ENCODE results near the gene CTR9. TPM values are rescaled to one million over a fixed set of nuclear protein-coding genes. Genes with fewer than 3 reads are reported as not detected.

Gene CTR9
- total RNA-seq, 4 donors from 2014 or later: 20.3 to 28.7 (median 22.7) TPM

DNA sequence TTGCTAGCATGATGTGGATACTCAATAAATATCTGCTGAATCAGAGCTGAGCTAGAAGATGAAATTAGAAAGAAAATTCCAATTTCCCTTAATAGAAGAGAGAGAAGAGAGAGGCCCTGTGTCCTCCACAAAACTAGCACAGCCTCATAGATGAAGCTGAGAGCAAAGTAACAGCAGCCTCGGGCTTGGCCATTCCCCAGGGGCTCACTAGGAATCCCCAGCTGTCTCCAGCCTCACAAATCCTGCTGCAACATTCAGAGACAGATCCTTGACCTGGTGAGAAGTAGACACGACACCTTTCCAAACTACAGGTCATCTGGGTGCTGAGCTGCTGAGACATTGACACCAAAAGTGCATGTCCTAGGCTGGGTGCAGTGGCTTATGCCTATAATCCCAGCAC is 31.4 kb upstream of the CTR9 start:
- TF ChIP-seq, protein P1, sequence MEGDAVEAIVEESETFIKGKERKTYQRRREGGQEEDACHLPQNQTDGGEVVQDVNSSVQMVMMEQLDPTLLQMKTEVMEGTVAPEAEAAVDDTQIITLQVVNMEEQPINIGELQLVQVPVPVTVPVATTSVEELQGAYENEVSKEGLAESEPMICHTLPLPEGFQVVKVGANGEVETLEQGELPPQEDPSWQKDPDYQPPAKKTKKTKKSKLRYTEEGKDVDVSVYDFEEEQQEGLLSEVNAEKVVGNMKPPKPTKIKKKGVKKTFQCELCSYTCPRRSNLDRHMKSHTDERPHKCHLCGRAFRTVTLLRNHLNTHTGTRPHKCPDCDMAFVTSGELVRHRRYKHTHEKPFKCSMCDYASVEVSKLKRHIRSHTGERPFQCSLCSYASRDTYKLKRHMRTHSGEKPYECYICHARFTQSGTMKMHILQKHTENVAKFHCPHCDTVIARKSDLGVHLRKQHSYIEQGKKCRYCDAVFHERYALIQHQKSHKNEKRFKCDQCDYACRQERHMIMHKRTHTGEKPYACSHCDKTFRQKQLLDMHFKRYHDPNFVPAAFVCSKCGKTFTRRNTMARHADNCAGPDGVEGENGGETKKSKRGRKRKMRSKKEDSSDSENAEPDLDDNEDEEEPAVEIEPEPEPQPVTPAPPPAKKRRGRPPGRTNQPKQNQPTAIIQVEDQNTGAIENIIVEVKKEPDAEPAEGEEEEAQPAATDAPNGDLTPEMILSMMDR (IDR thresholded peaks at IDR 0.05; ENCODE audit: low read depth): no peak

DNA sequence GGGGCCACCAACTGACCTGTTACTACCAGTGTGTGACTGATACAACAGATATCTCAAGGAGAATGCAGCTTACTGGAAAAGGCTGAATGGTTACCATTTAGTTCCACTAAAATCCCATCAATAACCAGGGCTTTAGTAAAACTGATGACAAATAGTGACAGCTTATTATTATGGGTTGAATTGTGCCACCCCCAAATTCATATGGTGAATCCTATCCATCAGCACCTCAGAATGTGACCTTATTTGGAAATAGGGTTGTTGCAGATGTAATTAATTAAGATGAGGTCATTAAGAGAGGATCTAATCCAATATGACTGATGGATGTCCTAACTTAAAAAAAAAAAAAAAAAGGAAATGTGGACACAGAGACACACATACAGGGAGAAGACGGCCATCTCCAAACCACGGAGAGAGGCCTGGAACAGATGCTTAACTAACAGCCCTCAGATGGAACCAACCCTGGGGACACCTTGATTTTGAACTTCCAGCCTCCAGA is 30.1 kb upstream of the CTR9 start:
- TF ChIP-seq, protein P1 (IDR thresholded peaks at IDR 0.05; ENCODE audit: low read depth): no peak

DNA sequence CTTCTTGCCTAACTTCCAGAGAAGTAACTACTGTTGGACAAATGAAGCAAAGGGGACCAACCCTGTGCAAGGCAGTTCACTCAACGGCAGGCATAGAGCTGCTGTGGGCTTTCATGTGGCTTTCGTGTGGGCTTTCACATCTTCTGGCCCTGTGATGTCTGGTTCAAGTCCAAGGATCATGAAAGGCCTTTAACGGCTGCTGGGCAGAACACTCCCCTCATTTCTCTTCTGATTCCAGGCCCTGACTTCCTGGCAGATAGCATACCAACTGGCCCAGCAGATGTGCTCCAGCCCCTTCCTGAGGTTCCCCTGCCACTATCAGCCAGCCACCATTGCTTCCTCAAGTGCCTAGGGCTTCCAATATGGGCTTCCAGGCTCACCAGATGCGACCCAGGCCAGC is 28.7 kb upstream of the CTR9 start:
- TF ChIP-seq, protein P1 (IDR thresholded peaks at IDR 0.05; ENCODE audit: low read depth): no peak

DNA sequence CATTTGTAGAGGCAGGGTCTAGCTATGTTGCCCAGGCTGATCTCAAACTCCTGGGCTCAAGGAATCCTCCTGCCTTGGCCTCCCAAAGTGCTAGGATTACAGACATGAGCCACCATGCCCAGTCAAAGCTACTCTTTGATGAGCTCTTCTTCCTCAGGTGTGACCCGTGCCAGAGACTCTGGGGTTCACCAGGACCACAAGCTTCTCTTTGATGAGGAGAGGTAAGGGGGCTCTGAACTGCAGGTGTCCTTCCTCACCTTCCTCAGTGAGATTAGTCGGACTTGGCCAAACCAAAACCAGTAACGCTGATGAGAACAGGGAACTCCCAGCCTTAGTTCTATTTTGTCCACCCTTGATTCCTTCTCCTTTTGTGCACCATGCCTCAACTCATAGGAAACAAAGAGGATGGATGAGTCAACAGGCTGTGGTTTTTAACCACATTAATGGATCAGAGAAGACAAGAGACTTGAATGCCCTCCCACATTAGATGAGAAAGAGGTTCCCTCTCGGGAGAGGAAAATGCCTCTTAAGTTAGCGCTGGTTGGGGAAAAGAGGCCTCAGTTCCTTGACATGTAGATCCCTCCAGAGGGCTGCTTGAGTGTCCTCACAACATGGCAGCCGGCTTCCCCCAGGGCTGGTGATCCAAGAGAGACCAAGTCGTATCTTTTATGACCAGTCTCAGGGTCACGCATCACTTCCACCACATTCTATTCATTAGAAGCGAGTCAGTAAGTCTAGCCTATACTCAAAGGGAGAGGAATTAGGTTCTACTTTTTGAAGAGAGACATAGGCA is 25.7 kb upstream of the CTR9 start:
- TF ChIP-seq, protein P1 (IDR thresholded peaks at IDR 0.05; ENCODE audit: low read depth): no peak

DNA sequence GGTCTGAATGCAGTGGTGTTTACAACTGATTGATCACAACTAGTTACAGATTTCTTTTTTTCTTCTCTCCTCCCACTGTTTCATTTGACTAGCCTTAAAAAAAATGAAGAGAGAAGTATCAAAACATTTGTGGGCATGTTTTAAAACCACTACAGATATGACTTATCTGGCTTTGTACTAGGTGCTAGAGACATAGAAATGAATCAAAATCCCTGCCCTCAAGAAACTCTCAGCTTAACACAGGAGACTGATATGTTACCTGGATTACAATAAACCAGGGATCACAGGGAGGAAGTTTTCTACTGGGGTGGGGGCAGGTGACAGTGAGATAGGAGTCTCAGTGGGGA is 25.2 kb upstream of the CTR9 start:
- TF ChIP-seq, protein P1 (IDR thresholded peaks at IDR 0.05; ENCODE audit: low read depth): no peak

DNA sequence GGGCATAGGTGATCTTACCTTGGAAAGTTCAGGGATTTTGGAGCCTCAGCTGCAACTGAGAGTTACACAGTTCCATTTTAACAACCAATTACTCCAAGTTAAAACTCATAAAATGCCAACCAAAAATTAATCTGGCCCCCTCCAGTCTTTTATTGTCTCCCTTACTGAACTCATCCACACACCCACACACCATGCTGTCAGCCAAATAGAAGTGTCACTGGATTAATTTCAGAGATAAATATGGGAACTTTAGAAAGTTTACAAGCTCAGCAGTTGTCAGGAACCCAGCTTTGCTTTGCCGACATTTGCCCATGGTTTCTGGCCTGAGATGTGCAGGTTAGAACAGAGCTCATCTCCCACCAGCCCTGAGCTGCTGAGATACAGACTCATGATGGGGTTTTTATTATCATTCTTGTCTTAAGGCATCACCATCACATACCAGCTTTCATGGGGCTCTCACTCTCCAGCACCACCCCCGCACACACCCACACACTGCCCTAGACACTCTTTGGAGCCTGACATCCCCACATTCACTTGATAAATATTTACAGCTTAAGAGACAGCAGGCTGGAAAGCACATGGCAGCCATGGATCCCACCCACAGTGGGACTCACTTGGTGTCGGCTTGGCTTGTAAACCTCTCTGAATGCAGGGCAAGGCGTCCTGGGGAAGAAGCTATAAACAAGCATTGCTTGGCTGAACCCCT is 23.7 kb upstream of the CTR9 start:
- TF ChIP-seq, protein P1 (IDR thresholded peaks at IDR 0.05; ENCODE audit: low read depth): no peak

DNA sequence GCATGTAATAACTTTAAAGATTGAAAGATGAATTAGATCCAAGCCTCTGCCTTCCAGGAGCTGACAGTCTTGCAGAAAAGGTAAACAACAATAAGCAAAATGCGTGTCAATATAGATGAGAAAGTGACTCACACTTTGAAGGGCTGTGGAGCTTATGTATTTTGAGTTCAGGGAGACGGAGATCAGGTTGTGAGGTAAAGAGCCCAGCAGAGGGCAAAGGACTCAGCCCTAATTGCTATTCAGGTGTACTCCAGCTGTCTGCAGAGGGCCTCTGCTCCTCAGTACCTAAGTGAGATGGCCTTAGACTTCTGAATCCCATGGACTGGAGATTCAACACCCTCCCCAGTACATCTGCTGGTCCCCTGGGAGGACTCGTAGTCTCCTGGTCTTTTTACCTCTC is 22.9 kb upstream of the CTR9 start:
- TF ChIP-seq, protein P1 (IDR thresholded peaks at IDR 0.05; ENCODE audit: low read depth): no peak
